Measurements from ENCODE around the gene CHD2.

- TF ChIP-seq, protein P1, sequence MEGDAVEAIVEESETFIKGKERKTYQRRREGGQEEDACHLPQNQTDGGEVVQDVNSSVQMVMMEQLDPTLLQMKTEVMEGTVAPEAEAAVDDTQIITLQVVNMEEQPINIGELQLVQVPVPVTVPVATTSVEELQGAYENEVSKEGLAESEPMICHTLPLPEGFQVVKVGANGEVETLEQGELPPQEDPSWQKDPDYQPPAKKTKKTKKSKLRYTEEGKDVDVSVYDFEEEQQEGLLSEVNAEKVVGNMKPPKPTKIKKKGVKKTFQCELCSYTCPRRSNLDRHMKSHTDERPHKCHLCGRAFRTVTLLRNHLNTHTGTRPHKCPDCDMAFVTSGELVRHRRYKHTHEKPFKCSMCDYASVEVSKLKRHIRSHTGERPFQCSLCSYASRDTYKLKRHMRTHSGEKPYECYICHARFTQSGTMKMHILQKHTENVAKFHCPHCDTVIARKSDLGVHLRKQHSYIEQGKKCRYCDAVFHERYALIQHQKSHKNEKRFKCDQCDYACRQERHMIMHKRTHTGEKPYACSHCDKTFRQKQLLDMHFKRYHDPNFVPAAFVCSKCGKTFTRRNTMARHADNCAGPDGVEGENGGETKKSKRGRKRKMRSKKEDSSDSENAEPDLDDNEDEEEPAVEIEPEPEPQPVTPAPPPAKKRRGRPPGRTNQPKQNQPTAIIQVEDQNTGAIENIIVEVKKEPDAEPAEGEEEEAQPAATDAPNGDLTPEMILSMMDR (IDR thresholded peaks at IDR 0.05), result no peak
- TF ChIP-seq POLR2A (IDR thresholded peaks at IDR 0.05), result no peak
Observed at GRCh38 chr15:92955706-92956105, 55.6 kb downstream of the CHD2 start.
